ENCODE data around the gene NOTO.
"Not testable (repeated sequence)": the region's sequence is repeated elsewhere in the genome, so short reads cannot be mapped to it uniquely, and the experiment has no call there.

NOTO gene

DNA sequence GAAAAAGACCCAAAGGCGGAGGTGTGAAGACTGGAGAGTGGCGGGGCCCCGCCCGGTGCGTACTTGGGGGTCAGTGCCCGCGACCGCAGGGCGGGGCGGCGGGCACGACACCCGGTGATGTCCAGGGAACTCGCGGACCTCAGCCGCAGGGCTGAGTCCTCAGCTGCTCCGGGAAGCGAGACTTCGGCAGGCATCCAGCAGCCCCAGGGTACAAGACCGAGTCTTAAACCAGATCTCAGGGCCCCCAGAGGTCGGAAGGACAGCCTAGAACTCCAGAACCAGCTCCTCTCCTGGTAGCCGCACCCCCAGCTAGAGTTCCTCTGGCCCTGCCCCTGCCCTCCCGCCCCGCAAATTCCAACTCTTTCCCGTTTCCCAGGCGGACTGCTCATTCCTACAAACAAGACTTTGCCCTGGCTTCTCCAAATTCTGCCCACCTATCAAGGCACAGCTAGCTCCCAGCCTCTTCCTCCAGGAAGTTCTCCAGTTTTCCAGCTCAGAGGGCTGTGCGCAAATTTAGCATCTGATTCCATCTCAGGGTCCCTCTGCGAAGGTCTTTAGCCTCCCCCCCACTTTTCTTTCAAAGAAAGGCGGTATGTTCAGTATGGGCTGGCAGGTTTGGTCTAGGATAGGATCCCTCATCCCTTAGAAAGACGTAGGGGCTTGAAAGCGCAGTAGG lies 26.0 kb upstream of the NOTO start:
- FAIRE-seq (no peak), DNase-seq (ENCODE audit: insufficient read length, low spot score) (no peak)
- TF ChIP-seq POLR2A (IDR thresholded peaks at IDR 0.05; ENCODE audit: low read depth, low read length), result no peak

DNA sequence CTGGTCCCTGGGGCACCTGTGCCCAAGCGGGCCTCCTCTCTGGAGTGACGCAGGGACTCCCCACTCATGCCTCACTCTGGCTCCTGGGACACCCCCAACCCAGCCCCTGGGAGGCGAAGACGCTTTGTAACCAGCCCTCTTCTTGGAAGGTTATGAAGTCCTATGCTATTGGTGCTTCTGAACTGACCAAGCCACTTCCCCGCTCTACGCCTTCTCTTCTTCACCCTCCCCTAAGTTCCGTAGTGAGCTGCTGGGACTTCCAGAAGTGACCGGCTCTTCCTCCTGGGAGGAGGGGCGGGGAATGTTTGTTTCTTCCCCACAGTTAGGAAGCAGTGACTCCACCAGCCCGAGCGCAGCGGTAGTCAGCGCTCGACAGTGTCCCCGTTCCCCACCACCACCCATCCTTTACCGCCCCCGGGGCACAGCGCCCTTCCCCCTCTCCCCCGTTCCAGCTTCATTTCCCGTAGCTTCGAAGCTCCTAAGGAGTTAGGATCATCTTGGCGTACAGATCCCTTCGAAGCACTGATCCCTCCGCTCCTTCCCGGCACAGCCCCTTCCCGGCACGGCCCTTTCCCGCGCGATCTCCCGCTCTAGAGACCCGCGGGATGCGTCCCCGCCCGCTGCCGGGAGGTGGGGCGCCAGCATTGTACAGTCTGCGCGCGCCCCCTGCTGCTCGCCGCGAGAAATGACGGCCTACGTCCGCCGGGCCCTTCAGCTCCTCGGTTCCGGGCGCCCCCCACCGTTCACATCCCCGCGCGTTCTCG lies 25.3 kb upstream of the NOTO start:
- DNase-seq (ENCODE audit: insufficient read length, low spot score) (peak; percentile 98), FAIRE-seq (no peak)
- peak; percentile 40 for TF ChIP-seq POLR2A (IDR thresholded peaks at IDR 0.05; ENCODE audit: low read depth, low read length)

GRCh38 chr2:73177645-73178255 lies 24.6 kb upstream of the NOTO start:
- peak; percentile 68 for DNase-seq (ENCODE audit: insufficient read length, low spot score)
- FAIRE-seq, result no peak
- TF ChIP-seq POLR2A (IDR thresholded peaks at IDR 0.05; ENCODE audit: low read depth, low read length), result no peak

DNA sequence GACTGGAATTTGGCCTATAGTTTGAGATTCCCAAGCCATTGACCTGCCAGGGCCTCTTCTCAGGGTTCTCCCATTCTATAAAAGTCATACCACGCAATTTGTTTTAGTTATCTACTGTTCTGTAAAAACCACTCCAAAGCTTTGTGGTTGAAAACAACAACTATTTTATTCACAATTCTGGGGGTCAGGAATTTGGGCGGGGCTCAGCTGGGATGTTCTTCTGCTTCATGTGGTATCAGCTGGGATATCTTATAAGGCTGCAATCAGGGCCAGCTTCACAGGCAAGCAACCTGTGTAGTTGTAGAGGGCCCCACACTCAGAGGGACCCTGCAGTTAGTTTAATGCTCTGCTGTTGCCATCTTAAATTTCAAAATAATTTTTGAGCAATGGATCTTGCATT lies 16.4 kb upstream of the NOTO start:
- TF ChIP-seq POLR2A (IDR thresholded peaks at IDR 0.05; ENCODE audit: low read depth, low read length), result no peak
- FAIRE-seq (no peak), DNase-seq (ENCODE audit: insufficient read length, low spot score) (no peak)

GRCh38 chr2:73187549-73187948 lies 14.8 kb upstream of the NOTO start:
- DNase-seq (ENCODE audit: insufficient read length, low spot score) (no peak), FAIRE-seq (no peak)
- TF ChIP-seq POLR2A (IDR thresholded peaks at IDR 0.05; ENCODE audit: low read depth, low read length), result no peak

DNA sequence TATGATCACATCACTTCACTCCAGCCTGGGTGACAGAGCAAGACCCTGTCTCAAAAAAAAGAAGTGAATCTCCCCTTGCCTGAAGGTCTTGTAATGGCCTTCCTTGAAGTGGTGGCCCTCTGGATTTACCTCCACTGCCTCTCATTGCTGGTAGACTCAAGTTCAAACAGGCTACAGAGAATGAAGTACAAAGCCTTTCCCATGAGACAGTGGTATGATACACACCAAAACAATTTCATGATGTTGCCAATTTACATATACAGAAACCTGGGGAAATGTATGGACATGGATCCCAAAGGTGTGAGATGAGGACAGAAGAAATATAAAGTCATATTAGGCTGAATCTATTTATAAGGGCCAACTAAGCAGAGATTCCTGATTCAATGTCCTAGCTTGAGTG lies 4.8 kb upstream of the NOTO start:
- TF ChIP-seq POLR2A (IDR thresholded peaks at IDR 0.05; ENCODE audit: low read depth, low read length), result no peak
- no peak for DNase-seq (ENCODE audit: insufficient read length, low spot score)
- FAIRE-seq, result no peak

GRCh38 chr2:73200281-73200680 lies 2.1 kb upstream of the NOTO start:
- not testable (repeated sequence) for FAIRE-seq

DNA sequence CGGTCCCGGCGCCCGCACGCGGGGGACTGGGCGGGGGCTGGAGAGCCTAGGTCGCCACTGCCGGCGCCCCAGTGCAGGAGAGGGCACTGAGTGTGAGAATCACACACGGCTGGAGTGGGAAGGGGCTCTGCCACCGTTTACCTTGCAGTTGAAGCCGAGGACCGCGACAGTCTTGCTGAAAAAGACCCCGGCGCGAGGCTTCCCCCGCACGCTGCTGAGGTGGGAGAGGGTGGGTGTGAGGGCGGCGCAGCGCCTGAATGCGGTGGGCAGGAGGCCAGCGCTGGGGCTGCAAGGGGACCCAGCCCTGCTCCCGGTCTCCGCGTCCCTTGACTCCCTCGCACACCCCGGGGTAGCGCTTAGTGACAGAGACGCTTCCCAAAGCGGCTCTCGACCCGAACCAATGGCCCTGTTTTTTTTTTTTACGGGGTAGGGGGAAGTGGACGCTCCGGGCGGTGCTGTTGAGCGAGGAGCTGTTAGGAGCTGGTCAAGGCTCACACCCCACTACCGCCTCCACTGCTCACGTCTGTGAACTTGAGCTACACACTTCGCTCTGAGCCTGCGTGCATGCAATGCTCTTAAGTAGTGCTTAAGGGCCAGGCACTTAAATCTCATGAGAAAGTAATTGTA lies 794 bp downstream of the NOTO start:
- TF ChIP-seq POLR2A (IDR thresholded peaks at IDR 0.05; ENCODE audit: low read depth, low read length), result no peak
- no peak for FAIRE-seq
- DNase-seq (ENCODE audit: insufficient read length, low spot score), result no peak

More at GRCh38 chr2:73200281-73200680, 2.1 kb upstream of the NOTO start:
- not testable (repeated sequence) for DNase-seq (ENCODE audit: insufficient read length, low spot score)

DNA sequence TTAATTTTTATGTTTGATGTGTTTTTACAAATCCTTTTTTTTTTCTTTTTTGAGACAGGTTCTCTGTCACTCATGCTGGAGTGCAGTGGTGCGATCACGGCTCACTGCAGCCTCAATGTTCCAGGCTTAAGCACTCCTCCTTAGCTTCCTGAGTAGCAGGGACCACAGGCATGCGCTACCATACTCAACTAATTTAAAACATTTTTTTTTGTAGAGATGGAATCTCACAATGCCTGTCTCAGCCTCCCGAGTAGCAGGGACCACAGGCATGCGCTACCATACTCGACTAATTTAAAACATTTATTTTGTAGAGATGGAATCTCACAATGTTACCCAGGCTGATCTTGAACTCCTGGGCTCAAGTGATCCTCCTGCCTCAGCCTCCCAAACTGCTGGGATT lies 3.2 kb downstream of the NOTO start:
- DNase-seq (ENCODE audit: insufficient read length, low spot score) (no peak), FAIRE-seq (no peak)
- TF ChIP-seq POLR2A (IDR thresholded peaks at IDR 0.05; ENCODE audit: low read depth, low read length), result no peak

- FAIRE-seq (no peak), DNase-seq (ENCODE audit: insufficient read length, low spot score) (no peak)
- no peak for TF ChIP-seq POLR2A (IDR thresholded peaks at IDR 0.05; ENCODE audit: low read depth, low read length)
Measured at GRCh38 chr2:73208258-73208657, 5.9 kb downstream of the NOTO start.

DNA sequence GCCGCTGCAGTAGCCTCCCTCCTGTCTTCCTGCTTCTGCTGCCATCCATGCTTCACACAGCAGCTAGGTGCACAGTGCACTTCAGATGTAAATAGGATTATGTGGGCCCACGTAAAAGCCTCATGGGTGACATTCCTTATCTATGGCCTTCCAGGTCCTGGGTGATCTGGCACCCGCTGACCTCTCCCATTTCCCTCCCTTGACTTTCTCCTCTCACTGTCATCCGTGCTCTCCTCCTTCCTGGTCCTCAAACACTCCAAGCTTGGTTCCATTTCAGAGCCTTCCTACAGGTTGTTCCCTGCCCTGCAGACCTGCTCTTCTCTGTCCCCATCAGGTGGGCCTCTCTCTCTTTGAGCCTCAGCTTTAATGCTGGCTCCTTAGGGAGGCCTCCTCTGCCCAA lies 7.6 kb downstream of the NOTO start:
- no peak for FAIRE-seq
- TF ChIP-seq POLR2A (IDR thresholded peaks at IDR 0.05; ENCODE audit: low read depth, low read length), result no peak
- DNase-seq (ENCODE audit: insufficient read length, low spot score), result no peak

GRCh38 chr2:73210696-73211095 lies 8.3 kb downstream of the NOTO start:
- DNase-seq (ENCODE audit: insufficient read length, low spot score) (no peak), FAIRE-seq (no peak)
- TF ChIP-seq POLR2A (IDR thresholded peaks at IDR 0.05; ENCODE audit: low read depth, low read length), result no peak

DNA sequence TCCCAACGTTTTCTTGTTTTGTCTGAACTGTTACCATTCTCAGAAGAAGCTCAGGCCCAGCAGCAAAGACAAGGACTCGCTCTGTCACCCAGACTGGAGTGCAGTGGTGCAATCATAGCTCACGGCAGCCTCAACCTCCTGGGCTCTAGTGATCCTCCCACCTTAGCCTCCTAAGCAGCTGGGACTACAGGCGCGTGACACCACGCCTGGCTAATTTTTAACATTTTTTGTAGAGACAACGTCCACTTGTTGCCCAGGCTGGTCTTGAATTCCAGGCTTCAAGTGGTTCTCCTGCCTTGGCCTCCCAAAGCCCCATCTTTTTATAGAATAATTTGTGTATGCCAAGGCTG lies 9.7 kb downstream of the NOTO start:
- no peak for FAIRE-seq
- no peak for TF ChIP-seq POLR2A (IDR thresholded peaks at IDR 0.05; ENCODE audit: low read depth, low read length)
- DNase-seq (ENCODE audit: insufficient read length, low spot score), result no peak

- no peak for TF ChIP-seq POLR2A (IDR thresholded peaks at IDR 0.05; ENCODE audit: low read depth, low read length)
- FAIRE-seq (no peak), DNase-seq (ENCODE audit: insufficient read length, low spot score) (peak; percentile 77)
Measured at GRCh38 chr2:73212448-73213176, 10.2 kb downstream of the NOTO start.

All from H54 (cell line).